ENCODE results near the gene IFNA4.
A peak's percentile ranks its signal among the peaks of the same experiment; 100 is the strongest.
"Not testable (repeated sequence)": the region's sequence is repeated elsewhere in the genome, so short reads cannot be mapped to it uniquely, and the experiment has no call there.

The IFNA4 gene

DNA sequence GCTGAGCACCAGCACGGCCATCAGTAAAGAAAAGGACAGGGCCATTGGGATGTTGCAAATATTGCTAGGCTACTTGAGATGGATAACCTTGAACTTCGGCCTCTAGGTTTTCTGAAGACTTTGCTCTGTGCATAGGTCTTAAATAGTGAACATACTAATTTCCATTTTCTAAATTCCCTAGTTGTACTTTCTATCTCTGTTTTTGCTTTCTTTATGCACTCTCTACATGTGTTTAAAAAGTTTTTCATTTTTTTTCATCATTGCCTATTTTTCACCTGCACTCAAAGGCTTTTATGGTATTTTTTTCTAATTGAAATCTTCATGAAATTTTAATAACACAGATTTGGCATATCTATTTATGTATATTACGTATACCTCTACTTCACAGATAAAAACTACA lies at the start of gene IFNA4:
TSS of gene IFNA4 (minus strand) at position 101 of the 400 bp plus-strand sequence. CDS start at position 45, 56 bp downstream.
- not testable (repeated sequence) for H3K27ac ChIP-seq

GRCh38 chr9:21236360-21236714 lies 49.0 kb upstream of the IFNA4 start:
- H3K27ac ChIP-seq: not testable (repeated sequence)

DNA sequence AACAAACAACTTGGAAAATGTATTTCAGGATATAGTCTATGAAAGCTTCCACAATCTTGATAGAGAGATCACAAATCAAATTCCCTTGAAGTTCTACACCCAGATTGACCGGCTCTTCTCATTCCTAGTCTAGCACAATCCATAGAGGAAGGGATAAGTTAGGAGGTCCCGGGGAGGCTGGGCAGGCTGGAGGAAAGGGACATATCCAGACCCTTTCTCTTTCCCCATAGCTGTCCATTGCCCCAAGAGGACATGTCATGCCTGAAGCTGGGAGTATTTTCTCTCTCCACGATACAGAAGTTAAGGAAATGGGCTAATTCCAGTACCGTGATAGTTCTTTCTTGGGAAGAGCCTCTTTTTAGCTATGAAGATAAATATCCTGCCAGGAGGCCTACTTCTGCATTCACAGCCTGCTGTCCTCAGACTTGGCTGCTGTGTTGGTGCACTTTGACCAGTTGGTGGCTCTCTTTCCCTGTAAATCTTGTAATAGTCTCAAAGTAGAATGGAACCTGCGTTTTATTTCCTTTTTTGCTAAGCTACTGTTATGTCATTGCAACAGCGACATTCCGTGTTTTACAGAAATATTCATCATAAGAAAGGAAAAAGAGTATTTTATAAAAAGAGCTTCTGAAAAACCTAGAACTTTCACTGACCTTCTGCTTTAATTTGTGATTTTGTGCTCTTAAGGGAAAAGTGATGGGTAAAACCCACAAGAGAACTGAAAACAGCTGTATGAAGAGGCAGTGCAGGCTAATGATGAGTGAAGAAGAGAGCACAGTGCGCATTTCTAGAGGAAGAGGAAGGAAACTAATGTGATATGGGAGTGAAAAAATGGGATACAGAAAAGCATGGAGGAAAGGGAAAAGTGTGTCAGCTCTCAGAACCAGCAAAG lies 48.3 kb upstream of the IFNA4 start:
- TF ChIP-seq, protein P1, sequence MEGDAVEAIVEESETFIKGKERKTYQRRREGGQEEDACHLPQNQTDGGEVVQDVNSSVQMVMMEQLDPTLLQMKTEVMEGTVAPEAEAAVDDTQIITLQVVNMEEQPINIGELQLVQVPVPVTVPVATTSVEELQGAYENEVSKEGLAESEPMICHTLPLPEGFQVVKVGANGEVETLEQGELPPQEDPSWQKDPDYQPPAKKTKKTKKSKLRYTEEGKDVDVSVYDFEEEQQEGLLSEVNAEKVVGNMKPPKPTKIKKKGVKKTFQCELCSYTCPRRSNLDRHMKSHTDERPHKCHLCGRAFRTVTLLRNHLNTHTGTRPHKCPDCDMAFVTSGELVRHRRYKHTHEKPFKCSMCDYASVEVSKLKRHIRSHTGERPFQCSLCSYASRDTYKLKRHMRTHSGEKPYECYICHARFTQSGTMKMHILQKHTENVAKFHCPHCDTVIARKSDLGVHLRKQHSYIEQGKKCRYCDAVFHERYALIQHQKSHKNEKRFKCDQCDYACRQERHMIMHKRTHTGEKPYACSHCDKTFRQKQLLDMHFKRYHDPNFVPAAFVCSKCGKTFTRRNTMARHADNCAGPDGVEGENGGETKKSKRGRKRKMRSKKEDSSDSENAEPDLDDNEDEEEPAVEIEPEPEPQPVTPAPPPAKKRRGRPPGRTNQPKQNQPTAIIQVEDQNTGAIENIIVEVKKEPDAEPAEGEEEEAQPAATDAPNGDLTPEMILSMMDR (conservative IDR thresholded peaks at IDR 0.05): peak; percentile 79
- H3K27ac ChIP-seq: not testable (repeated sequence)

GRCh38 chr9:21234153-21234687 lies 46.8 kb upstream of the IFNA4 start:
- no peak overlapping the region for H3K27ac ChIP-seq
- TF ChIP-seq, protein P1 (conservative IDR thresholded peaks at IDR 0.05): no peak

- H3K27ac ChIP-seq: no peak overlapping the region
- TF ChIP-seq, protein P1 (conservative IDR thresholded peaks at IDR 0.05): no peak
Measured at GRCh38 chr9:21233258-21233657, 45.9 kb upstream of the IFNA4 start.

DNA sequence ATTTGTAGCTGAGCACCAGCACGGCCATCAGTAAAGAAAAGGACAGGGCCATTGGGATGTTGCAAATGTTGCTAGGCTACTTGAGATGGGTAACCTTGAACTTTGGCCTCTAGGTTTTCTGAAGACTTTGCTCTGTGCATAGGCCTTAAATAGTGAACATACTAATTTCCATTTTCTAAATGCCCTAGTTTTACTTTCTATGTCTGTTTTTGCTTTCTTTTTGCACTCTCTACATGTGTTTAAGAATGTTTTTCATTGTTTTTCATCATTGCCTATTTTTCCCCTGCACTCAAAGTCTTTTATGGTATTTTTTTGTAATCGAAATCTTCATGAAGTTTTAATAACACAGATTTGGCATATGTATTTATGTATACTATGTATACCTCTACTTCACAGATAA lies 40.7 kb upstream of the IFNA4 start, which contains the start of gene IFNA17:
TSS of gene IFNA17 (minus strand) at position 101 of the 400 bp plus-strand sequence. CDS start at position 52, 49 bp downstream.
- no peak within 1 kb of the TSS for H3K27ac ChIP-seq
- TF ChIP-seq, protein P1 (conservative IDR thresholded peaks at IDR 0.05): no peak

- H3K27ac ChIP-seq: not testable (repeated sequence)
Measured at GRCh38 chr9:21217211-21217610, 29.8 kb upstream of the IFNA4 start, which contains the start of gene IFNA16. IFNA16 (minus strand) TSS chr9:21217311; CDS start chr9:21217305, 6 bp downstream.

- TF ChIP-seq, protein P1 (conservative IDR thresholded peaks at IDR 0.05): peak; percentile 12; the same call in 1 of the 2 replicates
Measured at GRCh38 chr9:21213411-21214326, 26.3 kb upstream of the IFNA4 start.

DNA sequence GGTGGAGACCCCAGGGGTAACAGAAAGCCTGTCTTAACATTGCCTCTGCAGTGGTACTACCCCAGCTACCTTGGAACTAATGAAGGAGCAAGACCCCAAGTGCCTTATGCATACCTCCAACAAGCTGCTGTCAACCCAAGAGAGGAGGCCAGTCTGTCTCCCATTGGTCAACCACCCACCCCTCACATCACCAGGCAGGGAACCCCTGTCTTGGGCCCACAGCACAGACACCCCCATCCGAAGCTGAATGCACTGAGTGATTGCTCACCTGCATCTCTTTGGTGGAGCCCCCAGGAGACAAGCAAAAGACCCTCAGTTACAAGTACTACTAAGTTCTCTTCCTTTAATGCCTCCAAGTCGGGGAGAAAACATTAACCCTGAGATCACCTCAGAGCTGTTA lies 24.8 kb upstream of the IFNA4 start:
- not testable (repeated sequence) for H3K27ac ChIP-seq

More at GRCh38 chr9:21213411-21214326, 26.3 kb upstream of the IFNA4 start:
- not testable (repeated sequence) for H3K27ac ChIP-seq

DNA sequence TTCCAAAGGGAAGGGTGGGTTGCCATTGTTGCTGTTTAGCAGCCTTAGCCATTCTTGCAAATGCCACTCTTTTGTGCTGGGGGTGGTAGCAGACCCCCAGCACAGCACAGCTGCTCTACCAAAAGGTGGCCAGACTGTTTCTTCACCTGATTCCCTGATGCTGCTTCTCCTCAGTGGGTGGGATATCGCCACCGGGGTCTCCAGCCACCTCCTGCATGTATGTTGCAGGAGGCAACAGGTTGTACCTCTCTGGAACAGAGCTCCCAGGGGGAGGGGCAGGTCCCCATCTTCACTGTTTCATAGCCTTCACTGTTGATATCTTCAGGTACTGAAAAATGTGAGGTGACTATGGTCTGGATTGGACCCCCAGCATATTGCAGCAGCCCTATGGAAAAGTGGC lies 23.4 kb upstream of the IFNA4 start:
- not testable (repeated sequence) for H3K27ac ChIP-seq
